PC-3 (cell line): ENCODE measurements around the gene NCEH1.

Experiments used
- CTCF ChIP-seq: fragments of 300-600 bp; sonication (generic); conservative IDR thresholded peaks from 2 replicates; pipeline ENCODE4 v1.5.1; 2017; ENCODE audit warnings: antibody characterized with exemption, low read depth, mild to moderate bottlenecking, low read length
- EZH2 ChIP-seq: fragments of 300-600 bp; sonication (generic); IDR thresholded peaks from one replicate; pipeline ENCODE4 v1.6.1; 2017; ENCODE audit warnings: antibody characterized with exemption, mild to moderate bottlenecking, low read length; ENCODE audit not compliant: unreplicated experiment

- TF ChIP-seq CTCF (no peak), EZH2 (no peak)
Measured at GRCh38 chr3:172699031-172699430, 11.8 kb downstream of the NCEH1 start.
